ENCODE results near the gene ZNF232.

DNA sequence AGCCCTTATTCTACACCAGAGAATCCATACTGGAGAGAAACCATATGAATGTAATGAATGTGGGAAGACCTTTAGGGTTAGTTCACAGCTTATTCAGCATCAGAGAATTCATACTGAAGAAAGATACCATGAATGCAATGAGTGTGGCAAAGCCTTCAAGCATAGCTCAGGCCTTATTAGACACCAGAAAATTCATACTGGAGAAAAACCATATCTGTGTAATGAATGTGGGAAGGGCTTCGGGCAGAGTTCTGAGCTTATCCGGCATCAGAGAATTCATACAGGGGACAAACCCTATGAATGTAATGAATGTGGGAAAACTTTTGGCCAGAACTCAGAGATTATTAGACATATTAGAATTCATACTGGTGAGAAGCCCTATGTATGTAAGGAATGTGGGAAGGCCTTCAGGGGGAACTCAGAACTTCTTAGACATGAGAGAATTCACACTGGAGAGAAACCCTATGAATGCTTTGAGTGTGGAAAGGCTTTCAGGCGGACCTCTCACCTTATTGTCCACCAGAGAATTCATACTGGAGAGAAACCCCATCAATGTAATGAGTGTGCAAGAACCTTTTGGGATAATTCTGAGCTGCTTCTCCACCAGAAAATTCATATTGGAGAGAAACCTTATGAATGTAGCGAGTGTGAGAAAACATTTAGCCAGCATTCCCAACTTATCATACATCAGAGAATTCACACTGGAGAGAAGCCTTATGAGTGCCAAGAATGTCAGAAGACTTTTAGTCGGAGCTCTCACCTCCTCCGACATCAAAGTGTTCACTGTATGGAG lies 19.3 kb downstream of the ZNF232 start:
- no peak for TF ChIP-seq POLR2A (IDR thresholded peaks at IDR 0.05; ENCODE audit: low read depth)
- no peak for TF ChIP-seq CTCF (IDR thresholded peaks at IDR 0.05)
- no peak for TF ChIP-seq EP300 (IDR thresholded peaks at IDR 0.05)
- TF ChIP-seq POLR2AphosphoS5 (IDR thresholded peaks at IDR 0.05) = no peak

Data from esophagus muscularis mucosa (tissue), 4 donors.